ENCODE data around the gene ZNF821. TPM values are rescaled to one million over a fixed set of nuclear protein-coding genes. Genes with fewer than 3 reads are reported as not detected.
A peak's percentile ranks its signal among the peaks of the same experiment; 100 is the strongest.
"Not testable (repeated sequence)": the region's sequence is repeated elsewhere in the genome, so short reads cannot be mapped to it uniquely, and the experiment has no call there.

Gene ZNF821
- total RNA-seq, 2 donors from 2014 or later, result 8.6 to 8.9 TPM

- DNase-seq (no peak), ATAC-seq (no peak)
- H3K36me3 ChIP-seq (replicated peaks in 1 of 2; ENCODE audit: insufficient read depth in 1 of 2, low read depth in 2 of 2), result no peaks in the 10 kb centered on the region
- H3K4me1 ChIP-seq, result peaks cover 24% of the 10 kb centered on the region
- 79 to 80% methylated on average over 5 of the region's 5 CpGs for WGBS, 2 donors
- H3K9me3 ChIP-seq, result no peaks in the 10 kb centered on the region
- no peaks in the 10 kb centered on the region for H3K27me3 ChIP-seq
- H3K27ac ChIP-seq, result no peak overlapping the region
- no peak overlapping the region for H3K4me3 ChIP-seq
- intact Hi-C loops (cut with DNase I), result loop anchor here (10.0 kb wide), 1 partner anchor 83 kb away; the partner anchor contains the start of gene IST1
- TF ChIP-seq CTCF (IDR thresholded peaks at IDR 0.05) (no peak), POLR2A (IDR thresholded peaks at IDR 0.05) (no peak)
Observed at GRCh38 chr16:71811261-71811803, 72.7 kb downstream of the ZNF821 start.

GRCh38 chr16:71810155-71810530 is 73.8 kb downstream of the ZNF821 start:
- Histone ChIP-seq H3K27ac (peak overlapping the region; percentile 90 to 98 (median 98)), H3K4me1 (peaks cover 28% of the 10 kb centered on the region)
- WGBS, 2 donors, result 78 to 89% methylated on average over 11 of the region's 11 CpGs
- not testable (repeated sequence) for ATAC-seq; DNase-seq; H3K9me3 ChIP-seq; H3K36me3 ChIP-seq (replicated peaks in 1 of 2; ENCODE audit: insufficient read depth in 1 of 2, low read depth in 2 of 2); H3K4me3 ChIP-seq; H3K27me3 ChIP-seq
- intact Hi-C loops (cut with DNase I), result loop anchor here (10.0 kb wide), 1 partner anchor 85 kb away; the partner anchor contains the start of gene IST1

Other genes starting within 250 kb of the ZNF821 start
- gene PHLPP2, start 159.5 kb downstream of the ZNF821 start, total RNA-seq, result 1 to 10 TPM; 4.2 to 5.9 TPM
- 10 to 100 TPM; 58.1 to 84.7 TPM for gene AP1G1, start 75.3 kb downstream of the ZNF821 start, total RNA-seq
- gene ATXN1L, start 38.2 kb downstream of the ZNF821 start, total RNA-seq, result 10 to 100 TPM; 14.5 to 16.2 TPM
- gene IST1, start 11.3 kb upstream of the ZNF821 start, total RNA-seq, result 10 to 100 TPM; 60.3 to 82.8 TPM
- gene PKD1L3, start 116.2 kb upstream of the ZNF821 start, total RNA-seq, result not detected
- gene DHODH, start 124.6 kb upstream of the ZNF821 start, total RNA-seq, result 1 to 10 TPM; 4.4 to 5.3 TPM
- gene HP, start 170.3 kb upstream of the ZNF821 start, total RNA-seq, result 10 to 100 TPM in 1 of 2 donors, 1 to 10 TPM in 1; 3.6 to 15.5 TPM
- not detected for gene HPR, start 179.0 kb upstream of the ZNF821 start, total RNA-seq
- 1 to 10 TPM; 5.4 to 7.3 TPM for gene TXNL4B, start 209.4 kb upstream of the ZNF821 start, total RNA-seq
- gene DHX38, start 209.7 kb upstream of the ZNF821 start, total RNA-seq, result 10 to 100 TPM; 28.3 to 40.5 TPM

All from body of pancreas (tissue), 4 donors.